GOT3 (cell line): ENCODE measurements around the gene SVBP.

Experiments used
- DNase-seq: peaks from one replicate; lab custom pipeline; 2025; ENCODE audit warnings: mixed read lengths; lab: John Stamatoyannopoulos, UW

The SVBP gene

GRCh38 chr1:42806171-42806570, 11.0 kb downstream of the SVBP start:
- DNase-seq: no peak

GRCh38 chr1:42801832-42802473, 15.2 kb downstream of the SVBP start:
- DNase-seq: no peak

GRCh38 chr1:42797979-42798378, 19.2 kb downstream of the SVBP start:
- DNase-seq: no peak

- no peak for DNase-seq
Observed at GRCh38 chr1:42797414-42797813, 19.8 kb downstream of the SVBP start.

- no peak for DNase-seq
Observed at GRCh38 chr1:42793824-42794223, 23.4 kb downstream of the SVBP start.

GRCh38 chr1:42788021-42788420, 29.2 kb downstream of the SVBP start:
- DNase-seq: no peak

- DNase-seq: no peak
Observed at GRCh38 chr1:42786097-42786496, 31.1 kb downstream of the SVBP start.

GRCh38 chr1:42784946-42785693, 32.1 kb downstream of the SVBP start, which contains the start of gene TMEM269:
Gene TMEM269, plus strand, starts transcription at chr1:42784991. Its CDS starts 4,903 bp downstream, at chr1:42789894.
- no peak for DNase-seq

- DNase-seq: no peak
Observed at GRCh38 chr1:42784547-42784945, 32.7 kb downstream of the SVBP start.

GRCh38 chr1:42783092-42783491, 34.1 kb downstream of the SVBP start:
- DNase-seq: no peak

GRCh38 chr1:42780176-42780575, 37.0 kb downstream of the SVBP start:
- DNase-seq: no peak

GRCh38 chr1:42779725-42780124, 37.5 kb downstream of the SVBP start:
- no peak for DNase-seq

GRCh38 chr1:42777852-42778251, 39.3 kb downstream of the SVBP start:
- no peak for DNase-seq

GRCh38 chr1:42776502-42776901, 40.7 kb downstream of the SVBP start:
- no peak for DNase-seq

GRCh38 chr1:42774928-42775526, 42.2 kb downstream of the SVBP start:
- no peak for DNase-seq

GRCh38 chr1:42773420-42773819, 43.8 kb downstream of the SVBP start:
- no peak for DNase-seq

- no peak for DNase-seq
Observed at GRCh38 chr1:42769811-42770210, 47.4 kb downstream of the SVBP start.

- DNase-seq: no peak
Observed at GRCh38 chr1:42768172-42768571, 49.0 kb downstream of the SVBP start.

- no peak for DNase-seq
Observed at GRCh38 chr1:42767510-42768000, 49.6 kb downstream of the SVBP start.

- DNase-seq: peak; percentile 97
Observed at GRCh38 chr1:42766741-42767509, 50.3 kb downstream of the SVBP start, which contains the start of the genes C1orf50 and P3H1. Gene C1orf50, plus strand, starts transcription at chr1:42767249. Its CDS starts 63 bp downstream, at chr1:42767312. Gene P3H1, minus strand, starts transcription at chr1:42767028. Its CDS starts 57 bp downstream, at chr1:42766971.

- DNase-seq: no peak
Observed at GRCh38 chr1:42765832-42766740, 51.1 kb downstream of the SVBP start.
